Activated T-cell treated with anti-CD3 and anti-CD28 coated beads for 48 hours (primary cell): ENCODE data around the gene CFAP100.

Source experiments
- DNase-seq: peaks from one replicate; pipeline ENCODE4 v3.0.0-alpha.2; 2020; ENCODE audit warnings: low read depth

Gene CFAP100

DNA sequence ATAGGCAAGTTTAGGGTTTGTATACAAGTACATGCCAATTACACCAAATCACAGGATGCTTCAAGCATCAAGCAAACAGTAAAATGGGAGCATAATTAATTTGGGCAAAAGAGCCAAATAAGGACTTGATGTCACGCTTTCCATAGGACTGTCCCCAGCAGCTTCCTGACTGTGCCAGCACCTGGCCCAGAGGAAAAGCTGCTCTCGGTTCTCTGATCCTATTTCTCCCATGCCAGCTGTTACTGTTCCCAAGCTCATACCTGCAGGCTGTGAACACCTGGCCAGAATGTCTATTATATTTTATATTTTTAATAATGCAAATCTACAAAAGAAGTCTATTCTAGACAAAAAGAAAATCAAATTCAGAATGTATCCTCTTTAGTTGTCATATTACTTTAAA, 68.8 kb downstream of the CFAP100 start:
- no peak for DNase-seq

DNA sequence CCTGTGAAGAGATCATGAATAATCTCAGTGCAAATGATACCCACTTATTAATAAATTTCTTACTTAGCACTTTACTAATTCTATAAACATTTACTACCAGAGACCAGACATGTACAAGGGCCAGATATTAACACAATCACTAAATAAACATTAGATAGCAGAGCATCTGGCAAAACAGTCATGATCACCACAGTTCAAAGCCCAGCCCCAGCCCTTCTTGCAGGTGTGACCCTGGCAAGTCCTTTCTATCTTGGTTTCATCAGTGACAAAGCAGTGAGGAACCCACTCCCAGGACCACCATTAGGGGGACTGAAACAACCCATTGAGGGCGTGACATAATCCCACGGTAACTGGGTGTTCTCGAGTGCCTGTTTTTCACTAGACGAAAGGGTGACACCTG, 69.4 kb downstream of the CFAP100 start:
- DNase-seq = no peak

DNA sequence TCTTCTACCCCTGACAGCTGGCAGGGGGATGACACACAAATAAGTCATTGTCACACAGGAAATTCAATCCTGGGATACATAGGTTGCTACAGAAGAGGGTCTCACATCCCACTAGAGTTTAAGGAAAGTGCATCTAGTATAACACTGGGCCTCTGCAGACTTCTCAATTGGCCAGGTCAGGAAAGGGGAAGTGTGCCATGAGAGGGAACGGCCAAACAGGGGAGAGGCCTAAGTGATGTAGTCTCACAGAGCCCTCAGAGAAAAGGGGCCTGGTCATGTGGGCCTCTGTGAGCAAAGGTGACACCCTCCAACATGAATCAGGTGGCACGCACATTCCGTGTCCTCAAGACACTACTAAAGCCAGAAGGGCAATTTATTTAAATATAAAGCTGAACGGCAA, 69.8 kb downstream of the CFAP100 start:
- no peak for DNase-seq

DNA sequence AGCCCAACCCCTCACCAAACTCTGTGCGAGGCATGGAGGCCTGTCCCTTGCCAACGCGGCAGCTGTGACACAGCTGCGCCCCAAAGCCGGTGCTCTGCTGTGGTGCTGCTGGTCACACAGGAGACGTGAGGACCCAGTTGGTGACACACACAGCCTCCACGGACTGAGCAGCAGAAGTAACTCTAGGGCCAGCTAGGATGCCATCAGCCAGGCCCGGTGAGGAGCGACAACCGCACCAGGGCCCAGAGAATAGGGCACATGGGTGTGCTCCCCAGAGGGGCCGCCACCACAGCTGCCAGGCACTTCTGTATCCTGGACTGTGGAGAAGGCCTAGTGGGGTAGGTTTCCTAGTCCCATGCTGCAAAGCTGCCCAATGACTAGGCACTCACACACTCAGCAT, 70.3 kb downstream of the CFAP100 start:
- DNase-seq = no peak

DNA sequence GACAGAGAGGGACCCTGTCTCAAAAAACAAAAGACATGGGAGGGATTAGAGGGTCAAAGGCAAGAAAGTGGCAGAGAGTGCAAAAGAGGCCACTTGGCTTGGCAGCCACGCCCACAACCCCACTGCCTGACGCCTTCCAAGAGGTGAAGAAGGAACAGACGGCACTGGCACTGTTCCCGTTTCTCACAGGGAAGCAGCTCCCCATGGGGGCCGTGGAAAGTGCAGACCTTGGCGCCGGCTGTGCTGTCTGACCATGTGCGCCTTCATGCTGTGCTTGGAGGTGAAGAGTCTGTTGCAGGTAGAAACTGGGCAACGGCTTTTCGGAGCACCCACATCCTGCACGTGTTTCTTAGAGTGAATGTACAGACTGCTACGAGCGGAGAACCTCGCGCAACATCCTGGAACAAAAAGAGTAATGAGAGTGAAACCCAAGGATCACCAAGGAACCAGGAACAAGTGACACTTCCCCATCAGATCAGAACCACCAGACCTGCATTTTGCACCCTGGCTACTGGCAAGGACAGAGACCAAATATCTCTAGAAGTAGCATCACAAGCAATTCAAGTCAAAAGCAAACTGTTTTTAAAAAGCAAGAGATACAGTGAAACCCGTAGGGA, 71.3 kb downstream of the CFAP100 start:
- DNase-seq = no peak

DNA sequence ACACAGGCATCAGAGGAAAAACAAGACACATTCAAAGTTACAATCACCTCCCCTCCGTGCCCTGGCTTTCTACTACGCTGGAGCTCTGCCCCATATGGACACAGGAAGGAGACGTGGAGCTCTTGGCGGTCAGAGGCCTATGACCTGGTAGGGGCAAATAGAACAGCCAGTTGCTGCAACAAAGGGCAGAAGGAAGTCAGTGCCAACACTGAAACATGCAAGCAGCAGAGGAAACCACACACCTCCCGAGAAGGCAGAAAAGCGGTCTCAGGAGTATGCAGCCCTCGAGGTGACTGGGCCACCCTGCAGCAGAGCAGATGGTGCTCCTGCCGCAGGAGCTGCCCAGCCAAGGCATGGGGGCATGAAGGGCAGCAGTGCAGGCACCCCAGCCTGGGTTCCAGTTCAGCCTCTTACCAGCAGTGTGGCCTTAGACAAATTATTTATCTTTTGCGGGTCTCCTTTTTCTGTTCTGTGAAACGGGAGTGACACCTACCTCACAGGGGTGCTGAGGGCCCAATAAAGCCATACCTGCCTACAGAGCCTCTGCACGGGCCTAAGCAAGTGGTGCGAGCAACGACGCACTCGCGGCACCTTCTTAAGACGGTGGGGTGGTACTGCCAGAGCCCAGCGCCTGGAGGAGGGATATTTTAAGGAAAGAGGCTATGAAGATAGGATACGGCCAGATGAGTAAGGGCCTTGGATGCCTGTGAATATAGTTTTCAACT, 72.3 kb downstream of the CFAP100 start:
- no peak for DNase-seq

DNA sequence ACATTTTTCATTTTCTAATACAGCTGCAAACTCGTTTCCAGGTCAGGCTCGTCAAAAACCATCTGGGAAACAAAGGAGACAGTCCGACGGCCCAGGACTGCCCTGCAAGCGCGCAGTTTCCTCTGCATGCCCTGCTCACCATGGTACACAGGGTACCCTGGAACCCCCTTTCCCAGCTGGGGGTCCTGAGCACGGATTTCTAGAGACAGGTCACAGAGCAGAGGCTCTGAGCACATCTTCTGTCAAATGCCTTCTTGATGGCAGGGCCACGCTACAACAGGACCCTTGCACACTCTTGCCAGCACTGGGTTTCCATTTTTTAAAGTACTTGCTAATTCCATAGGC, 72.9 kb downstream of the CFAP100 start:
- no peak for DNase-seq

DNA sequence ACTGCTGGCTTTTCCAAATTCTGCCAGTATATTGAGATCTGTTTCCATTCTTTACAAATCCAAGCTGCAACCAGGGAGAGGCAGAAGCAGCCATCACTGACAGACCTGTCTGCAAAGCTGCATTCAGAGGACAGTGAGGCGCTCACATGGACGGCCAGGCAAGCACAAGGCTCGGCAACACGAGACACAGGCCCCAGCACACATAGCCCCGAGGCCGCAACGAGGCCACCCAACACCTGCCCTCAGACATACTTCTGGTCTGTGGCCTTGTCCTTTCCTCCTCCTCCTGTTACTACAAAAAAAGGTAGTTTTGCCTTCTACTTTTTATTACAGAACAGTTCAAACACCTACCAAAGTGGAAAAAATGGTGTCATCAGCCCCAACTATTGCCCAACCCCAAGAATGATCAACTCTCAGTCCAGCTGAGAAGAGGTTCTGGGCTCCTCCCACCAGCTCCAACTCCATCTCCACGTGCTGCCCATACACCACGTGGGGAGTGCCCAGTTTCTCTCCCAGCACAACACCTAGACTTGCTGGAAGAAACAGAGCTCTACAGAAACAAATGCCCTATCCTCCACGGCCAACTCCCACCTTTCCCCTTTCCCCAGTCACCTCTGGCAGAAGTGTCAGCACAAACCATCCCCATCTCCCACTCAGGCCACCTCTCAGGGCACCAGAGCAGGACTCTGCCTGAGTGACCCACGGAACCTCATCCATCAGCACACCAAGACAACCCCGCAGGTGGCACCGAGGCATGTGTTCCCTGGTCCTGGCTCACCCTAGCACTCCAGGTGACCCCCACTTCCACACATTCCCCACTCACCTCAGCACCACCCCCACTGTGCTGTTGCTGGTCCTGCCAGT, 73.6 kb downstream of the CFAP100 start:
- no peak for DNase-seq

DNA sequence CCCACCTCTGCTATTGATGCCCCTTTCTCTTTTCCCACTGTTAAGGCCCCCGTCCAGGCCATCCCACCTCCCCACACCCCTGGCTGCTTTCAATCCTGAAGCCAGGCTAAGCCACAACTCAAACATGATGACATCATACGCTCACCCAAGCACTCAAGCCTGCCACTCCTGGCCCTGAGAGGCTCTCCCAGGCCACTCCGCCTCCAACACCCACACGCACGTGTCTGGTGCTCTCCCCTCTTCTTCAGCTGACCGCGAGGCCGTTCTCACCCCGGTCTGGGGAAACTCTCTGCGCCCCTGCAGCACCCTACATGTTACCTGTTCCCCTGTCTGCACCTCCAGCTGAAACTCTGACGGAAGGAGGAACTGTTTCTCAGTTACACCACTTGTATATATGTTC, 74.8 kb downstream of the CFAP100 start:
- no peak for DNase-seq

DNA sequence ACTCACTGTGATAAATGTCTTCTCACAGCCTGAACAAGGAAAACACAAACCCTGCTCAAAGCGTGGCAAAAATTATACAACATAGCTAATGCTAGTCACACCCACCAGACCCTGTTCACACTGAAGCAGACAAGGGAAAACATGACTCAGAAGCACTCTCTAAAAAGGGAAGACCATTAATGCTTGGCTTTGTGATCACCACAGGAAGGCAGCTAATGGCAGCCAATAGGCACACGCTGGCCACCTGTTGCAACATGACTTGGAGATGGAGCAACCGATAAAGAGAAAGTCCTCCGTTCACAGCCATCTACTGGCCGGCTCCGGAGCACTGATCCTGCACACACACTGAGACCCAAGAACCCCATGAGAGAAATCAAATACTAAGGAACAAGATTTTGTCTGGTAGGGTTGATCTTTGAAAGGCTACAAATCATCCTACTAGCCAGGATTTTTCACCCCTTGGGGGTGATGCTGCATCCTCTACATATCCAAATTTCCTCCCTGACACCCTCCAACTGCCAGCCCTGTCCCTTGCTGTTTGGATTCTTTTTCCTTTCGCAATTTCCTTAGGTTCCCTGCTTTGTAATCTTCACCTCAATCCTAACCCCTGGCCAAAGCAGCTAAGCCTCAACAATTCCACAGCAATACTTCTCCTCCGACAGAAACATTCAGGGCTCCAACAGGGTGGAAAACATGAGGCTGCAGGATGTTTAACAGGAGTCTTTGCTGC, 77.7 kb downstream of the CFAP100 start:
- no peak for DNase-seq

DNA sequence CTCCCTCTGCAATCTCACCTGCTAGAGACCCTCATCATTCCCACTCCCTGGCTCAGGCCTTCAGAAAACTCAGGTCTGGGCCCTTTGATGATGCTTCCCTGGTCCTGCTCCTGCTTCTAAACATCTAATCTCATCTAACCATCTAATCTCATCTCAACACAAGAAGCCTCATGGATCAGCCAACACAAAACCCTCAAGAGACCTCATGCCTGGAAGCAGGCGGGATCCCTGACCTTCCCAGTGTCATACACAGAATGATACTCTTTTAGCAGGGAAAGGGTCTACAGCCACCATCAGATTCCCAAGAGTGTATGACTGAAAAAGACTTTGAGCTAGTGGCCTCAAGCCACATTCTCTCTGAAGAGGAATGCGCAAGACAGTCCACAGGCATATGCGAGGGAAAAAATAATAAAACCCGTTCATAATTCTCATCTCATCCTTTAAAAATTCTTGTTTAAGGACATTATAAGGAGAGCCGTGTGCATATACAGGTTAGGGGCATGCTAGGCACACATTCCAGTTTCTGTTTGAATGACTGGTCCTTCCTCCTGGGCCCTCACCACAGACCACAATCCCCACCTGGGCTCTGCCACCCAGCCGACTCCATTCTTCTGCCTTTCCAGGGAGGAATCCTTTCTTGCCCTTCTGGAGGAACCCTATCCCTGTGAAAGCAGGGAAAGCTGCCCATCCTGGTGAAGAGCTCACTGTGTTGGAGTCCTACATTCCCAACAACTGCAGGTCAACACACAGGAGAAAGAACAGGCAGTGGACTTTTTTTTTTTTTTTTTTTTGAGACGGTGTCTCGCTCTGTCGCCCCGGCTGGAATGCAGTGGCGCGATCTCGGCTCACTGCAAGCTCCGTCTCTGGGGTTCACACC, 78.8 kb downstream of the CFAP100 start:
- no peak for DNase-seq

DNA sequence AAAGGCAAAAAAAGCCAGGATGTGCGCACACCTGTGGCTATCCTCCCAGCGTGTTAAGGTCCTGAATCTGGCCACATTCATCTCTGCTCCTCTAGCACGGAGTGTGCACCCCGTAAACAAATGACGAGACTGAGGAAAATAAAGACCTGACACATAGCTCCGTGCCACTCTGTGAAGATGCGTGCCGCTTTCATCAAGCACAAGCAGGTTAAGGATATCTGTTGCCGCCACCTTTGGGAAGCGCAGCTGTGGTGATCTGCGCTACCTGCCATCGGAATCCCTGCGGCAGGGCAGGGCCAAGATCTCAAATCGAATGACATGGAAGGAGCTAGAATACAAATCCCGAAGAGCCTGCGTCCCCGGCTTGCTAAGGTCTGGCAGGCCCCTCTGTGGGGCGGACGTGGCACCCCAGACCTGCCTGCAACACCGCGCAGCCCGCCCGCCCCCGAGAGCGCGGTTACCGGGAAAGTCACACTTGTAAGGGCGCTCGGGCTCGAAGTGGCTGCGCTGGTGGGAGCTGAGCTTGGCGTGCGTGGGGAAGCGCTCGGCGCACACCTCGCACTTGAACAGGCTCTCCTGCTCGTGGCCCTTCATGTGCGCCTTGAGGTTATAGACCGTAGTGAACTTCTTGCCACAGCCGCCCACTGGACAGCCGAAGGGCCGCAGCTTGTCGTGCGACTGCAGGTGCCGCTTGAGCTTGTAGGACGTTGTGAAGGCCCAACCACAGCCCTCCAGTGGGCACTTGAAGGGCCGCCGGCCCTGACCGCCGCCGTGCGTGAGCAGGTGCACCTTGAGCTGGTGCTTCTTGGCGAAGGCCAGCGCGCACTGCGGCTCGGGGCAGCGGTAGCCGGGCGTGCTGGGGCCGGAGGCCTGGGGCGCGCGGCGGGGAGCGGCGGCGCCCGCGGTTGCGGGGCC, 80.0 kb downstream of the CFAP100 start:
- peak; percentile 45 for DNase-seq

DNA sequence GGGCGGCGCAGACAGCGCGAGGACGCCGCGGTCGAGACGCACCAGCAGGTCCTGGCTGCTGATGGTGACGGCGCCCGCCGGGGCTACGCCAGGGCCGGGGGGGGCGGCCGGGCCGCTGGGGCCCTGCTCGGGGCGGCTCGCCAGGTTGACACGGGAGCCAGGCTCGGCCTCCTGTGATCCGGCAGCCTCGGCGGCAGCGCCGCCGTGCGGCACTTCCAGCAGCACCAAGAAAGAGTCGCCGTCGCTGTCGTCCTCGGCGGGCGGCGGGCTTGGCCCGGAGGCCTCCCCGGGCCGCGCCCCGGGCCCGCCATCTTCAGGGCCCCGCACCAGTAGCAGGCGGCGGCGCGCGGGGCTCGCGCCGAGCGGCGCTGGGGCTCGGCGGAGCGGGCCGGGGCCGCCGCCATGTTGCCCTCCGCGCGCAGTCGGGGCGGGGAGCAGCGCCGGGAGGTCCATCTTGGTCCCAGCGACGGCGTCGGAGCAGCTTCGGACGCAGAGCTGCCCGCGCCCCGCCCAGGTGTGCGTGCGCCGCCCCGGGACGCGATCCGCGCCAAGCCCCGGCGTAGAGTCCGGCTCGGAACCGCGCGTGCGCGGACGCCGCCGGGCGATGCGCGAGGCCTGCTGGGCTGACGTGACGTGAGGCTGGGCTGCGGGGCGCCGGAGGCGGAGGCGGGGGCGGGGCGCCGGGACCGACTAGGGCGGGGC, 80.9 kb downstream of the CFAP100 start, which contains the start of gene ZXDC:
Gene ZXDC, minus strand, starts transcription at position 479 of the 702 bp plus-strand sequence. Its CDS starts 26 bp downstream, at position 453.
- DNase-seq = peak; percentile 94

DNA sequence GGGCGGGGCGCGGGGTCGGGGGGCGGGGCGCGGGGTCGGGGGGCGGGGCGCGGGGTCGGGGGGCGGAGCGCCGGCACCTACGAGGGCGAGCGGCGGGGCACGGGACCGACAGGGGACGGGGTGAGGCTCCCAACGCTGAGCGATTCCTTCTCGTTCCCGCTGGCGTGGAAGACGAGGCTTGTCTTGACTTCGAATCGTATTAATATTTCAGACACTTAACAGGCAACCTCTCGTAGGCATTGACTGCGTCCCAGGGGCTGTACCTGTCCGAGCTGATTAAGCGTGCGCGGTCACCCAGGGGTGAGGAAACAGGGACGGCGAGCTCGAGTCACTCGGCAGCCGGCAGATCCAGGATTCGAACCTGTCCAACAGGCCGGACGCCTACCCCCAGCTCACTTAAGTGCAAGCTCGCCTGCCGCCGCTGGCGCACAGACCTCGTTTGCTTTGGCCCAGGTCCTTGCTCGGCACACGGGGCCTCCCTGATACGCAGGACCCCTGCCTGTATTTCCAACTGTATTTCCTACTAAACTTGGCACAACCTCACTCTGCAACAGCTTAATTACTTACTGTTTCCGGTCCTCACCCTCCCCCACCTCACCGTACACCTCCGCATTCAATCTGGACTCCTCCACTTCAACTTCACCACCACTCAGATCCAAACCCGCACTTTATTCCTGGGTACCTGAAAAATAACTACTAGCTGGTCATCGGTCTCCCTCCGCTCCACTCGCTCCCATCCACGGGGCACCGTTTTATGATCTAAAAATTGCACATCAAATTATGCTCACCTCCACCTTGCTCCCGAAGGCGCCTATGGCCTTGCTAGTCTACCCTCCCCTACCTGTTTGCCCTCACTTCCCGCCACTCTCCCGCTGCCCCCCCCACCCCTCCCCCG, 81.7 kb downstream of the CFAP100 start:
- DNase-seq = no peak

DNA sequence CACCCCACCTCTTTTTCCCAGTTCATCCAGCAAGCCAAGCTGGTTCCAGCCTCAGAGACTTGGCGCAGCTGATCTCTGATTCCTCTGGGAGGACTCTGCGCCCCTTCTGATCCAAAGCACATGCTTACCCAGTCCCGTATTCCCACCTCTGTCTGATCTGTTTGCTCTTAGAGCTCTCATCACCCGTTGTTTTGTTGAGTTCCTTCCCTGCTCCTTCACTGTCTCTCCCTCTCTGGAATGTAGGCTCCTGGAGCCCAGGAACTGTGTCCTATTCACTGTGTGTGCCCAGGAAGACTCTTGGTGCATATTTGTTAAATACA, 82.3 kb downstream of the CFAP100 start:
- DNase-seq = no peak

DNA sequence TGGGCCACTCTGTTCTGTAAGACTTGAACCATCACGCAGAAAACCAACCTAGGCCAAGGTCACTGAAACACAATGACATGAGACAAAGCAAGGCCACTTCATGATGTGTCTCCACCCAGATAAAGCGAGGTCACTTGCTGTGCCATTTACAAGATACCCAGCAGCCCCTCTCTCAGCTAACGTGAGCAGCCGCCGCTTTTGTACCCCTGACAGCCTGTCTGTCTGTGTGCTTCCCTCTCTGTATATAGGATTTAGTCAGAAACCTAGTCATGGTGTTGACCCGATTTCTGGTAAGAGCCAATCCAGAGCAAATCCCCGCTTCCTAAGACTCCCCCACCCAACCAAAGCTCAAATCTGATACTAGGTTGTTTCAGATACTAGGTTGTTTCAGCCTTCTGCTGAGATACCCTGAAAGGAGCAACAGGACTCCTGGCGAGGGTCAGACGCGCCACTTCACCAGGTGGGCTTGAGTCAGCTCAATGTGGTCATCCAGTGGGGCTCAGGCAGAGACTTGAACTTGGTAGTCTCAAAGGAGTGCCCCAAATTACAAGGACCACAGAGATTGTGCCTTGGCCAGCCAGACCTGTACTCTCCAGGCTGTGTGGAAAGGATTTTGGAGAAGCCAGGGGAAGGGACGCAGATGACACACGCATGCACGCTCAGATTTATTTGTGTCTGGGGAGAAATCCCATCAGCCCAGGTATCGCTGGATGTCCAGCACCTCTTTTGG, 84.0 kb downstream of the CFAP100 start:
- no peak for DNase-seq

DNA sequence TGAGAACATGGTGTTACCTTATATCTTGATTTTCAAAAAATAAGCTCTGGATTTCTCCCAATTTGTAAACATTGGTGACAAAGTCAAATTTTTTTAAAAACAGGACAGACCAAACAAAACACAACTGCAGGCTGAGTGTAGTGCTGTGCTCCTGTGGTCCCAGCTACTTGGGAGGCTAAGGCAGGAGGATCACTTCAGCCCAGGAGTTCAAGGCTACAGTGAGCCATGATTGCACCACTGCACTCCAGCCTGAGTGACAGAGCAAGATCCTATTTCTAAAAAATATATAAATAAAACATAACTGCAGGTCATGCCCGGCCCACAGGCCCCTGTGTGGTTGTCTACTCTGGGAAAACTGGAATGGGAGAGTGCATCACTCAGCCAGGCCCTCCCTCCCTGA, 84.9 kb downstream of the CFAP100 start:
- DNase-seq = no peak

DNA sequence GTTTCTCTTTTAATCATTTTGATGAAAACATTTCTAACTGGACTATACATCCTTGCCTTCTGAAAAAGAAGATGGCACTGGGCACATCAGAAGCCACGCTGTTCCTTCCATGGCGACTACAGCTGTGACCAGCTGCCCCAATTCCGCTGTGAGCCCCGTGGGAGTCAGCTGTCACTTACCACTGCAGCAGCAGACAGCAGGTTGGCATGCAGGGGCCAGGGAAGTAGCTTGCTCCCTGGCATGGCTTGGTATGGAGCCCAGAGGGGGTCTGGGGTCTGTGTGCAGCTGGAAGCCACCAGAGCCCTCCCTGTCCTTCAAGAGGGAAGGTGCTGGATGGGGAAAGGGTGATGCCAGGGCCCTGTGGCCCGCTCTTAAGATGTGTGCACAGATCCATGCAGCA, 85.5 kb downstream of the CFAP100 start:
- DNase-seq = no peak
